Measurements from ENCODE around the gene EPG5.
"Not testable (repeated sequence)": the region's sequence is repeated elsewhere in the genome, so short reads cannot be mapped to it uniquely, and the experiment has no call there.

The EPG5 gene

GRCh38 chr18:45865466-45865865, 101.7 kb downstream of the EPG5 start:
- DNase-seq (ENCODE audit: low read depth): no peak

- DNase-seq (ENCODE audit: low read depth): no peak
Measured at GRCh38 chr18:45864081-45864480, 103.0 kb downstream of the EPG5 start.

- no peak for DNase-seq (ENCODE audit: low read depth)
Measured at GRCh38 chr18:45863469-45863868, 103.7 kb downstream of the EPG5 start.

GRCh38 chr18:45861926-45862325, 105.2 kb downstream of the EPG5 start:
- DNase-seq (ENCODE audit: low read depth): no peak

GRCh38 chr18:45860971-45861370, 106.2 kb downstream of the EPG5 start:
- DNase-seq (ENCODE audit: low read depth): no peak

- no peak for DNase-seq (ENCODE audit: low read depth)
Measured at GRCh38 chr18:45860492-45860891, 106.6 kb downstream of the EPG5 start.

GRCh38 chr18:45859334-45859733, 107.8 kb downstream of the EPG5 start:
- DNase-seq (ENCODE audit: low read depth): no peak

- DNase-seq (ENCODE audit: low read depth): no peak
Measured at GRCh38 chr18:45856531-45856930, 110.6 kb downstream of the EPG5 start.

- no peak for DNase-seq (ENCODE audit: low read depth)
Measured at GRCh38 chr18:45854036-45854586, 113.0 kb downstream of the EPG5 start.

GRCh38 chr18:45852631-45853030, 114.5 kb downstream of the EPG5 start:
- no peak for DNase-seq (ENCODE audit: low read depth)

GRCh38 chr18:45851161-45851925, 115.8 kb downstream of the EPG5 start:
- DNase-seq (ENCODE audit: low read depth): no peak

GRCh38 chr18:45850021-45850420, 117.1 kb downstream of the EPG5 start:
- no peak for DNase-seq (ENCODE audit: low read depth)

GRCh38 chr18:45849529-45849928, 117.6 kb downstream of the EPG5 start:
- no peak for DNase-seq (ENCODE audit: low read depth)

- not testable (repeated sequence) for DNase-seq (ENCODE audit: low read depth)
Measured at GRCh38 chr18:45848643-45849042, 118.5 kb downstream of the EPG5 start.

GRCh38 chr18:45847119-45847518, 120.0 kb downstream of the EPG5 start:
- no peak for DNase-seq (ENCODE audit: low read depth)

GRCh38 chr18:45845410-45845809, 121.7 kb downstream of the EPG5 start:
- no peak for DNase-seq (ENCODE audit: low read depth)

- no peak for DNase-seq (ENCODE audit: low read depth)
Measured at GRCh38 chr18:45844938-45845337, 122.2 kb downstream of the EPG5 start.

GRCh38 chr18:45843019-45843418, 124.1 kb downstream of the EPG5 start:
- DNase-seq (ENCODE audit: low read depth): no peak

- DNase-seq (ENCODE audit: low read depth): no peak
Measured at GRCh38 chr18:45841765-45842442, 125.2 kb downstream of the EPG5 start.

GRCh38 chr18:45841060-45841764, 125.9 kb downstream of the EPG5 start:
- DNase-seq (ENCODE audit: low read depth): no peak

- no peak for DNase-seq (ENCODE audit: low read depth)
Measured at GRCh38 chr18:45839414-45840395, 127.4 kb downstream of the EPG5 start.

Measured in stimulated activated CD8-positive, alpha-beta memory T cell treated with anti-CD3 and anti-CD28 coated beads, Interleukin-12 subunit alpha, Interleukin-12 subunit beta, amount 100 ng/mL, for 1 hour (primary cell).